GM23338 (cell line): ENCODE data around the gene CATSPER3. TPM values are rescaled to one million over a fixed set of nuclear protein-coding genes. Genes with fewer than 3 reads are reported as not detected.

ENCODE experiments used
- ATAC-seq: fragments of 200-7000 bp; cut with Tn5 transposase; 3 replicates; pipeline ENCODE4 v1.9.1; 2020
- DNase-seq: peaks from one replicate; pipeline ENCODE4 v3.0.0-alpha.2; 2015; ENCODE audit warnings: low spot score
- H2AFZ ChIP-seq: fragments of 200-600 bp; sonication (generic); 2 replicates; pipeline ENCODE4 v1.8.0; 2016; ENCODE audit warnings: antibody characterized with exemption, mild to moderate bottlenecking, moderate library complexity
- H3F3A ChIP-seq: fragments of 200-600 bp; sonication (generic); replicated peaks from 2 replicates; pipeline ENCODE4 v1.8.0; 2017; ENCODE audit warnings: antibody characterized with exemption, mixed run types, low read depth
- H3K27ac ChIP-seq: fragments of 200-600 bp; sonication (generic); 2 replicates; pipeline ENCODE4 v1.6.1; 2016; ENCODE audit warnings: low read depth
- H3K27me3 ChIP-seq: fragments of 200-600 bp; sonication (generic); 2 replicates; pipeline ENCODE4 v1.8.0; 2016; ENCODE audit warnings: mild to moderate bottlenecking, mixed run types, moderate library complexity; ENCODE audit not compliant: insufficient read depth
- H3K36me3 ChIP-seq: fragments of 200-600 bp; sonication (generic); 2 replicates; pipeline ENCODE4 v1.8.0; 2016; ENCODE audit warnings: mild to moderate bottlenecking; ENCODE audit not compliant: insufficient read depth
- H3K4me1 ChIP-seq: fragments of 200-600 bp; sonication (generic); 2 replicates; pipeline ENCODE4 v1.8.0; 2016; ENCODE audit warnings: mild to moderate bottlenecking, moderate library complexity; ENCODE audit not compliant: insufficient read depth
- H3K4me2 ChIP-seq: fragments of 200-600 bp; sonication (generic); 2 replicates; pipeline ENCODE4 v1.7.1; 2017; ENCODE audit warnings: mixed run types
- H3K4me3 ChIP-seq: fragments of 200-600 bp; sonication (generic); 2 replicates; pipeline ENCODE4 v1.6.1; 2016; ENCODE audit warnings: mixed run types
- H3K79me2 ChIP-seq: fragments of 200-600 bp; sonication (generic); replicated peaks from 2 replicates; pipeline ENCODE4 v1.8.0; 2017; ENCODE audit warnings: mild to moderate bottlenecking; ENCODE audit not compliant: insufficient read depth
- H3K9me2 ChIP-seq: fragments of 200-600 bp; sonication (generic); 2 replicates; pipeline ENCODE4 v1.8.0; 2017; ENCODE audit not compliant: insufficient read depth
- H4K20me1 ChIP-seq: fragments of 200-600 bp; sonication (generic); replicated peaks from 2 replicates; pipeline ENCODE4 v1.8.0; 2017; ENCODE audit warnings: mild to moderate bottlenecking; ENCODE audit not compliant: insufficient read depth
- H3K27ac Mint-ChIP-seq: 2 replicates; pipeline ENCODE4 v1.8.0; 2020; ENCODE audit warnings: inconsistent platforms, mild to moderate bottlenecking, moderate library complexity, mixed read lengths
- H3K27me3 Mint-ChIP-seq: 3 replicates; pipeline ENCODE4 v1.8.0; 2022; ENCODE audit warnings: low read depth, mild to moderate bottlenecking, moderate library complexity, mixed read lengths, inconsistent platforms; ENCODE audit not compliant: insufficient read depth, poor library complexity
- H3K36me3 Mint-ChIP-seq: 3 replicates; pipeline ENCODE4 v1.8.0; 2021; ENCODE audit warnings: low read depth, mild to moderate bottlenecking, inconsistent platforms, moderate library complexity, mixed read lengths
- H3K4me1 Mint-ChIP-seq: 3 replicates; pipeline ENCODE4 v1.8.0; 2020; ENCODE audit warnings: mild to moderate bottlenecking, inconsistent platforms, mixed read lengths
- H3K4me3 Mint-ChIP-seq: 3 replicates; pipeline ENCODE4 v1.8.0; 2021; ENCODE audit warnings: moderate library complexity, mild to moderate bottlenecking, inconsistent platforms, mixed read lengths
- H3K9me3 Mint-ChIP-seq: 3 replicates; pipeline ENCODE4 v1.8.0; 2020; ENCODE audit warnings: moderate library complexity, mild to moderate bottlenecking, inconsistent platforms, mixed read lengths
- CREB1 ChIP-seq: fragments of 250-450 bp; sonication (Bioruptor Pico); IDR thresholded peaks from 2 replicates; pipeline ENCODE4 v1.5.0; 2020; ENCODE audit warnings: low read depth, mild to moderate bottlenecking, moderate library complexity
- EZH2 ChIP-seq: fragments of 200-600 bp; sonication (generic); IDR thresholded peaks from one replicate; pipeline ENCODE4 v1.8.0; 2017; ENCODE audit warnings: antibody characterized with exemption, mild to moderate bottlenecking, low read depth; ENCODE audit not compliant: unreplicated experiment
- EZH2phosphoT487 ChIP-seq: fragments of 200-600 bp; sonication (generic); IDR thresholded peaks from one replicate; pipeline ENCODE4 v1.8.1; 2018; ENCODE audit warnings: antibody characterized with exemption; ENCODE audit not compliant: unreplicated experiment
- JUNB ChIP-seq: IDR thresholded peaks from one replicate; pipeline ENCODE4 v1.6.1; 2016; ENCODE audit warnings: antibody characterized with exemption; ENCODE audit not compliant: unreplicated experiment
- NANOG ChIP-seq: IDR thresholded peaks from 2 replicates; pipeline ENCODE4 v1.6.1; 2016; ENCODE audit warnings: antibody characterized with exemption, borderline replicate concordance
- POLR2AphosphoS5 ChIP-seq: IDR thresholded peaks from 2 replicates; pipeline ENCODE4 v1.6.1; 2016; ENCODE audit warnings: antibody characterized with exemption, low read depth
- STAT1 ChIP-seq: IDR thresholded peaks from one replicate; pipeline ENCODE4 v1.6.1; 2016; ENCODE audit warnings: antibody characterized with exemption; ENCODE audit not compliant: unreplicated experiment
- ZNF114 ChIP-seq: fragments of 250-450 bp; sonication (Bioruptor Pico); IDR thresholded peaks from 2 replicates; pipeline ENCODE4 v1.5.0; 2020; ENCODE audit warnings: mild to moderate bottlenecking, moderate library complexity
- ZNF331 ChIP-seq: fragments of 250-450 bp; sonication (Bioruptor Pico); IDR thresholded peaks from 2 replicates; pipeline ENCODE4 v1.5.0; 2020; ENCODE audit warnings: low read depth, mild to moderate bottlenecking, moderate library complexity
- polyA plus RNA-seq: library from polyadenylated mRNA; unstranded; fragments of >200 nt; fragmentation: Nextera tagmentation; extraction: Ambion mirVana; gene quantifications from 2 replicates; pipeline ENCODE4 v1.2.1, GENCODE V29; 2016
- total RNA-seq: library from RNA; depleted of rRNA; stranded (reverse); fragments of >200 nt; shearing (Covaris generic); gene quantifications from 2 replicates; pipeline ENCODE4 v1.2.3, GENCODE V29; 2014
- TF ChIP-seq, protein P1 (sequence below), 2 experiments: fragments of 200-600 bp in 1 of 2; sonication (generic) in 1 of 2; conservative IDR thresholded peaks; 2 replicates each; pipeline versions ENCODE4 v1.5.1 to v1.6.1; 2016 to 2017; ENCODE audit warnings: antibody characterized with exemption in 2 of 2, low read depth in 2 of 2, mild to moderate bottlenecking in 2 of 2, moderate library complexity in 1 of 2
- TF ChIP-seq, protein P2 (sequence below): IDR thresholded peaks from one replicate; pipeline ENCODE4 v1.6.1; 2018; ENCODE audit warnings: antibody characterized with exemption; ENCODE audit not compliant: unreplicated experiment
- TF ChIP-seq, protein P3 (sequence below): IDR thresholded peaks from 2 replicates; pipeline ENCODE4 v1.6.1; 2016; ENCODE audit warnings: antibody characterized with exemption
- TF ChIP-seq, protein P4 (sequence below): fragments of 250-450 bp; sonication (Bioruptor Pico); IDR thresholded peaks from 2 replicates; pipeline ENCODE4 v1.5.0; 2020; ENCODE audit warnings: mild to moderate bottlenecking, moderate library complexity

The CATSPER3 gene
- total and polyA plus RNA-seq, 2 experiments from 2014 or later, result 0.19 TPM; not detected in 1

DNA sequence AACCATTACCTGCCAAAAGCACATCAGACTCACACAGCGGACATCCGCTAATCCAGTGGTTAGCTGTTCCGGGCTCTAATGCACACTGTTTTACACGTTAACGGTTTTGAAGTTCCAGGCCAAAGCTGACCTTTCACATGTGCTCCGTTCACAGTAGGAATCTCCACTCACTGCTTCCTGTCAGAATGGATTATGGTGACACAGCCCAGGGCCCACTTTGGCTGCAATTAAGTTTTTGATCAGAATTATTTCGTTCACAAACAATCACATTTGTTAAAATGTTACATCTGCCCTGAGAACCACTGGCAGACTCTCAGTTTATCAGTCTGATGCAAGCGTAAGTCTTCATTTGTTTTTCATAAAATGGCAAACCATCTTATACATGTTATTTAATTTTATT lies 30.2 kb upstream of the CATSPER3 start:
- H3K36me3 ChIP-seq, result 0 out of 2 replicates have a peak, but pooled peaks cover 3% of the 10 kb centered on the region
- H3K79me2 ChIP-seq, result no peaks in the 10 kb centered on the region
- Mint-ChIP-seq H3K9me3 (no peaks in the 10 kb centered on the region), H3K4me3 (no peak overlapping the region), H3K27ac (no peak overlapping the region), H3K4me1 (peaks cover 4% of the 10 kb centered on the region; the same call in 2 of the 3 replicates), H3K36me3 (peaks cover 14% of the 10 kb centered on the region; the same call in 2 of the 3 replicates), H3K27me3 (no peaks in the 10 kb centered on the region)
- no peak for DNase-seq
- TF ChIP-seq CREB1 (CRISPR knock-in tag), result no peak
- TF ChIP-seq, protein P1, sequence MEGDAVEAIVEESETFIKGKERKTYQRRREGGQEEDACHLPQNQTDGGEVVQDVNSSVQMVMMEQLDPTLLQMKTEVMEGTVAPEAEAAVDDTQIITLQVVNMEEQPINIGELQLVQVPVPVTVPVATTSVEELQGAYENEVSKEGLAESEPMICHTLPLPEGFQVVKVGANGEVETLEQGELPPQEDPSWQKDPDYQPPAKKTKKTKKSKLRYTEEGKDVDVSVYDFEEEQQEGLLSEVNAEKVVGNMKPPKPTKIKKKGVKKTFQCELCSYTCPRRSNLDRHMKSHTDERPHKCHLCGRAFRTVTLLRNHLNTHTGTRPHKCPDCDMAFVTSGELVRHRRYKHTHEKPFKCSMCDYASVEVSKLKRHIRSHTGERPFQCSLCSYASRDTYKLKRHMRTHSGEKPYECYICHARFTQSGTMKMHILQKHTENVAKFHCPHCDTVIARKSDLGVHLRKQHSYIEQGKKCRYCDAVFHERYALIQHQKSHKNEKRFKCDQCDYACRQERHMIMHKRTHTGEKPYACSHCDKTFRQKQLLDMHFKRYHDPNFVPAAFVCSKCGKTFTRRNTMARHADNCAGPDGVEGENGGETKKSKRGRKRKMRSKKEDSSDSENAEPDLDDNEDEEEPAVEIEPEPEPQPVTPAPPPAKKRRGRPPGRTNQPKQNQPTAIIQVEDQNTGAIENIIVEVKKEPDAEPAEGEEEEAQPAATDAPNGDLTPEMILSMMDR (conservative IDR thresholded peaks at IDR 0.05; ENCODE audit: low read depth in 2 of 2), result no peak
- no peak for TF ChIP-seq ZNF331 (CRISPR knock-in tag)
- no peak for TF ChIP-seq ZNF114 (CRISPR knock-in tag)
- TF ChIP-seq, protein P2, sequence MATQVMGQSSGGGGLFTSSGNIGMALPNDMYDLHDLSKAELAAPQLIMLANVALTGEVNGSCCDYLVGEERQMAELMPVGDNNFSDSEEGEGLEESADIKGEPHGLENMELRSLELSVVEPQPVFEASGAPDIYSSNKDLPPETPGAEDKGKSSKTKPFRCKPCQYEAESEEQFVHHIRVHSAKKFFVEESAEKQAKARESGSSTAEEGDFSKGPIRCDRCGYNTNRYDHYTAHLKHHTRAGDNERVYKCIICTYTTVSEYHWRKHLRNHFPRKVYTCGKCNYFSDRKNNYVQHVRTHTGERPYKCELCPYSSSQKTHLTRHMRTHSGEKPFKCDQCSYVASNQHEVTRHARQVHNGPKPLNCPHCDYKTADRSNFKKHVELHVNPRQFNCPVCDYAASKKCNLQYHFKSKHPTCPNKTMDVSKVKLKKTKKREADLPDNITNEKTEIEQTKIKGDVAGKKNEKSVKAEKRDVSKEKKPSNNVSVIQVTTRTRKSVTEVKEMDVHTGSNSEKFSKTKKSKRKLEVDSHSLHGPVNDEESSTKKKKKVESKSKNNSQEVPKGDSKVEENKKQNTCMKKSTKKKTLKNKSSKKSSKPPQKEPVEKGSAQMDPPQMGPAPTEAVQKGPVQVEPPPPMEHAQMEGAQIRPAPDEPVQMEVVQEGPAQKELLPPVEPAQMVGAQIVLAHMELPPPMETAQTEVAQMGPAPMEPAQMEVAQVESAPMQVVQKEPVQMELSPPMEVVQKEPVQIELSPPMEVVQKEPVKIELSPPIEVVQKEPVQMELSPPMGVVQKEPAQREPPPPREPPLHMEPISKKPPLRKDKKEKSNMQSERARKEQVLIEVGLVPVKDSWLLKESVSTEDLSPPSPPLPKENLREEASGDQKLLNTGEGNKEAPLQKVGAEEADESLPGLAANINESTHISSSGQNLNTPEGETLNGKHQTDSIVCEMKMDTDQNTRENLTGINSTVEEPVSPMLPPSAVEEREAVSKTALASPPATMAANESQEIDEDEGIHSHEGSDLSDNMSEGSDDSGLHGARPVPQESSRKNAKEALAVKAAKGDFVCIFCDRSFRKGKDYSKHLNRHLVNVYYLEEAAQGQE, result no peak
- TF ChIP-seq POLR2AphosphoS5, result no peak
- TF ChIP-seq NANOG, result no peak
- TF ChIP-seq STAT1, result no peak
- TF ChIP-seq EZH2phosphoT487, result no peak
- no peak for TF ChIP-seq EZH2
- TF ChIP-seq, protein P3, sequence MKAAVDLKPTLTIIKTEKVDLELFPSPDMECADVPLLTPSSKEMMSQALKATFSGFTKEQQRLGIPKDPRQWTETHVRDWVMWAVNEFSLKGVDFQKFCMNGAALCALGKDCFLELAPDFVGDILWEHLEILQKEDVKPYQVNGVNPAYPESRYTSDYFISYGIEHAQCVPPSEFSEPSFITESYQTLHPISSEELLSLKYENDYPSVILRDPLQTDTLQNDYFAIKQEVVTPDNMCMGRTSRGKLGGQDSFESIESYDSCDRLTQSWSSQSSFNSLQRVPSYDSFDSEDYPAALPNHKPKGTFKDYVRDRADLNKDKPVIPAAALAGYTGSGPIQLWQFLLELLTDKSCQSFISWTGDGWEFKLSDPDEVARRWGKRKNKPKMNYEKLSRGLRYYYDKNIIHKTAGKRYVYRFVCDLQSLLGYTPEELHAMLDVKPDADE, result no peak
- TF ChIP-seq, protein P4, sequence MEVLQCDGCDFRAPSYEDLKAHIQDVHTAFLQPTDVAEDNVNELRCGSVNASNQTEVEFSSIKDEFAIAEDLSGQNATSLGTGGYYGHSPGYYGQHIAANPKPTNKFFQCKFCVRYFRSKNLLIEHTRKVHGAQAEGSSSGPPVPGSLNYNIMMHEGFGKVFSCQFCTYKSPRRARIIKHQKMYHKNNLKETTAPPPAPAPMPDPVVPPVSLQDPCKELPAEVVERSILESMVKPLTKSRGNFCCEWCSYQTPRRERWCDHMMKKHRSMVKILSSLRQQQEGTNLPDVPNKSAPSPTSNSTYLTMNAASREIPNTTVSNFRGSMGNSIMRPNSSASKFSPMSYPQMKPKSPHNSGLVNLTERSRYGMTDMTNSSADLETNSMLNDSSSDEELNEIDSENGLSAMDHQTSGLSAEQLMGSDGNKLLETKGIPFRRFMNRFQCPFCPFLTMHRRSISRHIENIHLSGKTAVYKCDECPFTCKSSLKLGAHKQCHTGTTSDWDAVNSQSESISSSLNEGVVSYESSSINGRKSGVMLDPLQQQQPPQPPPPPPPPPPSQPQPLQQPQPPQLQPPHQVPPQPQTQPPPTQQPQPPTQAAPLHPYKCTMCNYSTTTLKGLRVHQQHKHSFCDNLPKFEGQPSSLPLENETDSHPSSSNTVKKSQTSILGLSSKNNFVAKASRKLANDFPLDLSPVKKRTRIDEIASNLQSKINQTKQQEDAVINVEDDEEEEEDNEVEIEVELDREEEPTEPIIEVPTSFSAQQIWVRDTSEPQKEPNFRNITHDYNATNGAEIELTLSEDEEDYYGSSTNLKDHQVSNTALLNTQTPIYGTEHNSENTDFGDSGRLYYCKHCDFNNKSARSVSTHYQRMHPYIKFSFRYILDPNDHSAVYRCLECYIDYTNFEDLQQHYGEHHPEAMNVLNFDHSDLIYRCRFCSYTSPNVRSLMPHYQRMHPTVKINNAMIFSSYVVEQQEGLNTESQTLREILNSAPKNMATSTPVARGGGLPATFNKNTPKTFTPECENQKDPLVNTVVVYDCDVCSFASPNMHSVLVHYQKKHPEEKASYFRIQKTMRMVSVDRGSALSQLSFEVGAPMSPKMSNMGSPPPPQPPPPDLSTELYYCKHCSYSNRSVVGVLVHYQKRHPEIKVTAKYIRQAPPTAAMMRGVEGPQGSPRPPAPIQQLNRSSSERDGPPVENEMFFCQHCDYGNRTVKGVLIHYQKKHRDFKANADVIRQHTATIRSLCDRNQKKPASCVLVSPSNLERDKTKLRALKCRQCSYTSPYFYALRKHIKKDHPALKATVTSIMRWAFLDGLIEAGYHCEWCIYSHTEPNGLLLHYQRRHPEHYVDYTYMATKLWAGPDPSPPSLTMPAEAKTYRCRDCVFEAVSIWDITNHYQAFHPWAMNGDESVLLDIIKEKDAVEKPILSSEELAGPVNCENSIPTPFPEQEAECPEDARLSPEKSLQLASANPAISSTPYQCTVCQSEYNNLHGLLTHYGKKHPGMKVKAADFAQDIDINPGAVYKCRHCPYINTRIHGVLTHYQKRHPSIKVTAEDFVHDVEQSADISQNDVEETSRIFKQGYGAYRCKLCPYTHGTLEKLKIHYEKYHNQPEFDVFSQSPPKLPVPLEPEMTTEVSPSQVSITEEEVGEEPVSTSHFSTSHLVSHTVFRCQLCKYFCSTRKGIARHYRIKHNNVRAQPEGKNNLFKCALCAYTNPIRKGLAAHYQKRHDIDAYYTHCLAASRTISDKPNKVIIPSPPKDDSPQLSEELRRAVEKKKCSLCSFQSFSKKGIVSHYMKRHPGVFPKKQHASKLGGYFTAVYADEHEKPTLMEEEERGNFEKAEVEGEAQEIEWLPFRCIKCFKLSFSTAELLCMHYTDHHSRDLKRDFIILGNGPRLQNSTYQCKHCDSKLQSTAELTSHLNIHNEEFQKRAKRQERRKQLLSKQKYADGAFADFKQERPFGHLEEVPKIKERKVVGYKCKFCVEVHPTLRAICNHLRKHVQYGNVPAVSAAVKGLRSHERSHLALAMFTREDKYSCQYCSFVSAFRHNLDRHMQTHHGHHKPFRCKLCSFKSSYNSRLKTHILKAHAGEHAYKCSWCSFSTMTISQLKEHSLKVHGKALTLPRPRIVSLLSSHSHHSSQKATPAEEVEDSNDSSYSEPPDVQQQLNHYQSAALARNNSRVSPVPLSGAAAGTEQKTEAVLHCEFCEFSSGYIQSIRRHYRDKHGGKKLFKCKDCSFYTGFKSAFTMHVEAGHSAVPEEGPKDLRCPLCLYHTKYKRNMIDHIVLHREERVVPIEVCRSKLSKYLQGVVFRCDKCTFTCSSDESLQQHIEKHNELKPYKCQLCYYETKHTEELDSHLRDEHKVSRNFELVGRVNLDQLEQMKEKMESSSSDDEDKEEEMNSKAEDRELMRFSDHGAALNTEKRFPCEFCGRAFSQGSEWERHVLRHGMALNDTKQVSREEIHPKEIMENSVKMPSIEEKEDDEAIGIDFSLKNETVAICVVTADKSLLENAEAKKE, result no peak
- no peak for TF ChIP-seq JUNB
- no peak overlapping the region for H3K27ac ChIP-seq
- H3F3A ChIP-seq, result no peaks in the 10 kb centered on the region
- no peak for ATAC-seq
- no peaks in the 10 kb centered on the region for H4K20me1 ChIP-seq
- no peaks in the 10 kb centered on the region for H3K27me3 ChIP-seq
- no peak overlapping the region for H3K4me2 ChIP-seq
- H3K4me3 ChIP-seq, result no peak overlapping the region
- H2AFZ ChIP-seq, result no peak overlapping the region
- H3K4me1 ChIP-seq, result no peaks in the 10 kb centered on the region
- H3K9me2 ChIP-seq, result no peaks in the 10 kb centered on the region
